H1 (cell line): Measurements from ENCODE around the gene SLC7A10. TPM values are rescaled to one million over a fixed set of nuclear protein-coding genes. Genes with fewer than 3 reads are reported as not detected.

ENCODE experiments used
- CTCF ChIA-PET: fragments of 300-600 bp; sonication (Branson Sonifier 250); formaldehyde crosslinking; loops from one replicate; lab custom pipeline; 2021; ENCODE audit not compliant: partially characterized antibody; lab: Charles Lee
- POLR2A ChIA-PET: fragments of 300-600 bp; sonication (Branson Sonifier 250); formaldehyde crosslinking; loops from one replicate; lab custom pipeline; 2021; ENCODE audit warnings: inconsistent platforms; ENCODE audit not compliant: partially characterized antibody; lab: Charles Lee
- DNase-seq, 2 experiments: peaks; one replicate each; pipeline versions ENCODE4 v3.0.0 to v3.0.0-alpha.2; 2010 to 2022; ENCODE audit warnings: low spot score in 2 of 2, low read depth in 1 of 2, mixed read lengths in 1 of 2
- FAIRE-seq: peaks from 2 replicates; lab custom pipeline; 2011; peaks lifted over from hg19 to GRCh38; lab: Jason Lieb, UNC
- H2AFZ ChIP-seq: 2 replicates; pipeline ENCODE4 v1.8.1; 2012; ENCODE audit warnings: low read length, inconsistent platforms
- H2AK5ac ChIP-seq: 2 replicates; pipeline ENCODE4 v1.6.1; 2013; ENCODE audit warnings: low read depth, low read length
- H2BK120ac ChIP-seq: replicated peaks from 2 replicates; pipeline ENCODE3; 2013; ENCODE audit warnings: low read depth, low read length, inconsistent platforms
- H2BK12ac ChIP-seq: 2 replicates; pipeline ENCODE4 v1.6.1; 2013; ENCODE audit warnings: low read depth, low read length
- H2BK15ac ChIP-seq: 2 replicates; pipeline ENCODE4 v1.6.1; 2013; ENCODE audit warnings: low read length
- H2BK20ac ChIP-seq: 2 replicates; pipeline ENCODE4 v1.6.1; 2013; ENCODE audit warnings: low read length
- H2BK5ac ChIP-seq: 2 replicates; pipeline ENCODE4 v1.6.1; 2013; ENCODE audit warnings: low read depth, low read length
- H3K14ac ChIP-seq: 2 replicates; pipeline ENCODE4 v1.6.1; 2013; ENCODE audit warnings: inconsistent platforms; ENCODE audit not compliant: insufficient read length
- H3K18ac ChIP-seq: 2 replicates; pipeline ENCODE4 v1.6.1; 2013; ENCODE audit warnings: low read length; ENCODE audit errors: extremely low read depth
- H3K23ac ChIP-seq: 2 replicates; pipeline ENCODE4 v1.6.1; 2013; ENCODE audit warnings: inconsistent platforms; ENCODE audit not compliant: insufficient read length
- H3K23me2 ChIP-seq: 2 replicates; pipeline ENCODE4 v1.6.1; 2013; ENCODE audit warnings: low read depth, low read length
- H3K27ac ChIP-seq: 2 replicates; pipeline ENCODE4 v1.6.1; 2011; ENCODE audit warnings: low read depth, low read length, inconsistent platforms
- H3K27me3 ChIP-seq, 4 experiments: replicated peaks in 1 of 4; 1 replicate in 1 of 4; 2 replicates in 3 of 4; pipeline versions ENCODE4 v1.6.1 to v1.8.1; 2011 to 2013; ENCODE audit warnings: low read length in 3 of 4, mild to moderate bottlenecking in 3 of 4, inconsistent platforms in 2 of 4, mixed read lengths in 2 of 4, moderate library complexity in 1 of 4; ENCODE audit not compliant: control insufficient read depth in 3 of 4, insufficient read depth in 3 of 4; ENCODE audit errors: extremely low read depth in 1 of 4
- H3K36me3 ChIP-seq, 4 experiments: 2 replicates each; pipeline versions ENCODE4 v1.6.1 to v1.8.1; 2011 to 2013; ENCODE audit warnings: mild to moderate bottlenecking in 4 of 4, low read length in 3 of 4, moderate library complexity in 2 of 4, control low read depth in 1 of 4, inconsistent platforms in 1 of 4; ENCODE audit not compliant: insufficient read depth in 4 of 4, control insufficient read depth in 2 of 4
- H3K4ac ChIP-seq: replicated peaks from 2 replicates; pipeline ENCODE3; 2013; ENCODE audit warnings: low read length, low read depth, mixed read lengths, inconsistent platforms; ENCODE audit not compliant: insufficient read length
- H3K4me1 ChIP-seq, 4 experiments: replicated peaks in 1 of 4; 1 replicate in 1 of 4; 2 replicates in 3 of 4; pipeline versions ENCODE4 v1.6.1 to v1.8.1; 2011 to 2013; ENCODE audit warnings: low read length in 3 of 4, inconsistent platforms in 2 of 4, mixed read lengths in 1 of 4; ENCODE audit not compliant: insufficient read depth in 4 of 4, control insufficient read depth in 3 of 4
- H3K4me2 ChIP-seq, 2 experiments: 2 replicates each; pipeline versions ENCODE4 v1.6.1 to v1.8.1; 2011 to 2013; ENCODE audit warnings: low read depth in 2 of 2, low read length in 2 of 2, control low read depth in 1 of 2, inconsistent platforms in 1 of 2, mild to moderate bottlenecking in 1 of 2; ENCODE audit not compliant: insufficient read depth in 1 of 2
- H3K4me3 ChIP-seq, 4 experiments: fragments of 200-600, 300-600 bp in 1 of 4; sonication (generic), shearing (Covaris generic), sonication (Bioruptor Twin) in 1 of 4; 2 replicates each; pipeline versions ENCODE4 v1.5.1 to v1.8.1; 2011 to 2016; ENCODE audit warnings: low read length in 4 of 4, low read depth in 3 of 4, control low read depth in 2 of 4, inconsistent platforms in 2 of 4, mild to moderate bottlenecking in 2 of 4, mixed read lengths in 1 of 4, moderate library complexity in 1 of 4; ENCODE audit not compliant: insufficient read depth in 2 of 4; ENCODE audit errors: extremely low read depth in 1 of 4
- H3K56ac ChIP-seq: replicated peaks from 2 replicates; pipeline ENCODE3; 2013; ENCODE audit warnings: low read depth, mild to moderate bottlenecking, mixed read lengths, low read length, inconsistent platforms; ENCODE audit not compliant: insufficient read length
- H3K79me1 ChIP-seq: 2 replicates; pipeline ENCODE4 v1.6.1; 2013; ENCODE audit warnings: low read depth, low read length, control low read depth
- H3K79me2 ChIP-seq, 2 experiments: 2 replicates each; pipeline versions ENCODE4 v1.6.1 to v1.8.1; 2012 to 2013; ENCODE audit warnings: low read length in 2 of 2, mild to moderate bottlenecking in 2 of 2, inconsistent platforms in 1 of 2; ENCODE audit not compliant: insufficient read depth in 2 of 2, control insufficient read depth in 1 of 2
- H3K9ac ChIP-seq, 4 experiments: replicated peaks in 1 of 4; 1 replicate in 1 of 4; 2 replicates in 3 of 4; pipeline versions ENCODE4 v1.6.1 to v1.8.1; 2011 to 2013; ENCODE audit warnings: low read depth in 3 of 4, low read length in 3 of 4, control low read depth in 2 of 4, mild to moderate bottlenecking in 2 of 4, moderate library complexity in 2 of 4, inconsistent platforms in 1 of 4; ENCODE audit errors: extremely low read depth in 1 of 4
- H3K9me3 ChIP-seq, 2 experiments: 2 replicates each; pipeline versions ENCODE4 v1.6.1 to v1.8.1; 2012 to 2013; ENCODE audit warnings: mild to moderate bottlenecking in 2 of 2, moderate library complexity in 2 of 2, control low read depth in 1 of 2, inconsistent platforms in 1 of 2, low read depth in 1 of 2, low read length in 1 of 2, mixed read lengths in 1 of 2; ENCODE audit not compliant: insufficient read depth in 2 of 2
- H4K20me1 ChIP-seq, 2 experiments: replicated peaks in 1 of 2; 2 replicates each; pipeline versions ENCODE3 to v1.8.1; 2011 to 2013; ENCODE audit warnings: inconsistent platforms in 2 of 2, low read length in 2 of 2, mild to moderate bottlenecking in 1 of 2; ENCODE audit not compliant: insufficient read depth in 2 of 2, control insufficient read depth in 1 of 2
- H4K5ac ChIP-seq: 2 replicates; pipeline ENCODE4 v1.6.1; 2013; ENCODE audit warnings: low read length, low read depth, mixed read lengths, inconsistent platforms; ENCODE audit not compliant: insufficient read length
- H4K8ac ChIP-seq: 2 replicates; pipeline ENCODE4 v1.8.0; 2013; ENCODE audit warnings: mild to moderate bottlenecking, moderate library complexity, low read length, inconsistent platforms; ENCODE audit not compliant: insufficient read depth; ENCODE audit errors: extremely low read depth
- H4K91ac ChIP-seq: replicated peaks from 2 replicates; pipeline ENCODE3; 2013; ENCODE audit warnings: low read length, mixed read lengths, inconsistent platforms; ENCODE audit not compliant: insufficient read length
- HDAC2 ChIP-seq, 2 experiments: fragments of 300-600 bp in 1 of 2; sonication (generic) in 1 of 2; IDR thresholded peaks; 2 replicates each; pipeline ENCODE4 v1.6.1; 2011 to 2012; ENCODE audit warnings: low read depth in 2 of 2, low read length in 2 of 2, mild to moderate bottlenecking in 2 of 2, moderate library complexity in 2 of 2, borderline replicate concordance in 1 of 2, inconsistent platforms in 1 of 2
- JUN ChIP-seq: IDR thresholded peaks from 2 replicates; pipeline ENCODE4 v1.6.1; 2011; ENCODE audit warnings: low read depth, mild to moderate bottlenecking, improper control_type of control experiment, low read length
- KDM1A ChIP-seq: fragments of 200-600, 300-600 bp; sonication (generic); IDR thresholded peaks from 2 replicates; pipeline ENCODE4 v1.7.1; 2016; ENCODE audit warnings: mild to moderate bottlenecking, low read length, borderline replicate concordance
- WGBS, 2 experiments: shearing (Covaris generic) in 1 of 2; methylation state at CpG; one replicate each; pipeline versions ENCODE4 v1.1.6 to v1.1.7; 2013 to 2015; ENCODE audit warnings: low lambda C conversion rate in 2 of 2, mixed read lengths in 2 of 2, inconsistent platforms in 1 of 2, low coverage in 1 of 2, missing lambda C conversion rate in 1 of 2; ENCODE audit not compliant: insufficient replicate concordance in 2 of 2, insufficient coverage in 1 of 2, insufficient read length in 1 of 2; ENCODE audit errors: extremely low coverage in 1 of 2, missing lambda C conversion rate in 1 of 2; 5-methylcytosine and 5-hydroxymethylcytosine counted together
- polyA plus RNA-seq, 7 experiments: library from polyadenylated mRNA; depleted of rRNA in 3 of 7; stranded (reverse) in 5 of 7; unstranded in 2 of 7; fragments of >200 nt in 5 of 7; fragments of 200-250 nt in 2 of 7; gene quantifications; 1 replicate in 5 of 7; 2 replicates in 1 of 7; 4 replicates in 1 of 7; pipeline versions ENCODE4 v1.2.1 to v1.2.3, GENCODE V29; 2011 to 2013; ENCODE audit warnings: missing spikeins in 2 of 7, mixed read lengths in 2 of 7
- total RNA-seq: library from RNA; stranded (reverse); fragmentation: NEBNext Ultra II Directional; extraction: Animal tissue kit (Norgen Biotek cat#: 25700); gene quantifications from 2 replicates; pipeline ENCODE4 v1.2.1, GENCODE V29; 2021

Gene SLC7A10
- total and polyA plus RNA-seq, 2 of the 8 experiments (the other 6 are each of a cell fraction or from before 2014, with no cell fraction given): 3.7 to 7.1 TPM

DNA sequence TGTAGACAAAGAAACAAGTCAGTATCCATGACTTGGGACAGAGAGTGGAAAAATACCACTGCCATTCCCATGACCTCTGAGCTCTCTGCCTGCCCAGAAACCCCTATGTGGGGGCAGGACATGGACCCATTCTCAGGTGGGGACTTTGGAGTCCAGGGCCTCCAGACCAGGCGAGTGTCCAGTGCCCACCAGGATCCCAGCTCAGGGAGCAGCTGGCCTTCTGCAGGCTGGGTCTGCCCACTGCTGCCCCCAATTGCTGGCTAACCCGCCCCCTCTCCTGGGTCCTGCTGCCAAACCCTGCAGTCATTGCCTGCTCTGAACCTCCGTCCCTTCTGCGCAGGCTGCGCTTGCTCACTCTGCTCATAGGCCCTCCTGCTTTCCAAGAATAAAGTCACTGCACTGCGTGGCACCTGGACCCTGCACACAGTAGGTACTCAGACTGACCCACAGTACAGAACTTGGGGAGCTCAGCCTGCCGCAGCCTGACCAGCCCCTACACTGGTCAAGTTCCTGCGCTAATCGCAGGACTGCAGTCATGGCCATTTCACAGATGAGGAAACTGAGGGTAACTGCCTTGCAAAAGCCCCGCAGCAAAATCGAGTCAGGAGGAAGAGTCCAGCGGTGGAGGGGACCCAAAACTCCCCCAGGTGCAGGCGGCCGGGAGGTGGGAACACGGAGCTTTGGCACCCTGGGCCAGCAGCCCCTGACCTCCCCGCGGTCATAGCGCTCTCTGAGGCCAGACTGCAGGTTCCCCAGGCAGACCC, 774 bp downstream of the SLC7A10 start:
- H3K23me2 ChIP-seq: peaks cover 15% of the 10 kb centered on the region; the same call in 1 of the 2 replicates
- peak overlapping the region; percentile 65; the same call in 1 of the 2 replicates for H2AK5ac ChIP-seq
- no peak overlapping the region for H4K5ac ChIP-seq
- WGBS, 2 experiments: 67% methylated on average over 15 of the region's 18 CpGs; no CpG with 5 or more reads in 1 of the 2 experiments
- H2BK120ac ChIP-seq: no peak overlapping the region
- peak; percentile 94; the same call in 1 of the 2 replicates for TF ChIP-seq KDM1A
- no peak for TF ChIP-seq JUN
- peak in 1 of 2 experiments; percentile 86; a peak in 1 of 4 replicates for TF ChIP-seq HDAC2 (IDR thresholded peaks at IDR 0.05; ENCODE audit: borderline replicate concordance in 1 of 2, low read depth in 2 of 2, low read length in 2 of 2)
- TF ChIP-seq, all 59 proteins: peak for 2
- H3K4me2 ChIP-seq: peak overlapping the region; percentile 77 to 87
- no peaks in the 10 kb centered on the region for H3K36me3 ChIP-seq
- peaks cover 16 to 33% (median 30%) of the 10 kb centered on the region in 4 experiments for H3K27me3 ChIP-seq
- peaks cover 0 to 10% of the 10 kb centered on the region in 2 experiments; a peak in 1 of 4 replicates for H3K9me3 ChIP-seq
- H3K4me1 ChIP-seq: peaks cover 0 to 9% (median 6%) of the 10 kb centered on the region in 4 experiments; a peak in 5 of 7 replicates
- no peak overlapping the region for H3K9ac ChIP-seq
- 0 out of 2 replicates have a peak overlapping the region, but pooled peaks have one; percentile 39 for H2BK12ac ChIP-seq
- no peaks in the 10 kb centered on the region for H3K79me2 ChIP-seq
- H3K4me3 ChIP-seq: peak overlapping the region; percentile 25 to 62 (median 36); a peak in 6 of 8 replicates
- no peak overlapping the region for H3K27ac ChIP-seq
- DNase-seq: no peak
- H4K8ac ChIP-seq: peak overlapping the region; percentile 85; the same call in 1 of the 2 replicates
- H4K91ac ChIP-seq: no peak overlapping the region
- H2BK20ac ChIP-seq: no peak overlapping the region
- H2BK5ac ChIP-seq: no peak overlapping the region
- H3K14ac ChIP-seq: no peak overlapping the region
- CTCF ChIA-PET: interaction anchor here (0.7 to 5.3 kb wide), 12 partner anchors 9 to 182 kb away, joined by 3 to 34 read pairs (median 4); no protein-coding TSS in a partner anchor
- no peak overlapping the region for H3K4ac ChIP-seq
- no peak for FAIRE-seq
- H3K56ac ChIP-seq: peak overlapping the region; percentile 1
- POLR2A ChIA-PET: interaction anchor here (0.9 to 1.5 kb wide), 4 partner anchors 9 to 189 kb away, joined by 3 to 5 read pairs (median 4); no protein-coding TSS in a partner anchor
- H4K20me1 ChIP-seq: peaks cover 0 to 6% of the 10 kb centered on the region in 2 experiments
- no peak overlapping the region; the same call in 1 of the 2 replicates for H2BK15ac ChIP-seq
- H2AFZ ChIP-seq: no peak overlapping the region
- no peak overlapping the region for H3K18ac ChIP-seq
- no peak overlapping the region for H3K23ac ChIP-seq
- H3K79me1 ChIP-seq: no peaks in the 10 kb centered on the region
